Neural cell (in vitro differentiated cells): ENCODE measurements around the gene GPR158. TPM values are rescaled to one million over a fixed set of nuclear protein-coding genes. Genes with fewer than 3 reads are reported as not detected.

ENCODE experiments used
- H2AFZ ChIP-seq: fragments of 200-600, 300-800 bp; sonication (generic), shearing (Covaris generic); 2 replicates; pipeline ENCODE4 v1.6.0; 2014; ENCODE audit warnings: low read depth, mild to moderate bottlenecking, antibody characterized with exemption, low read length, moderate library complexity
- H3F3A ChIP-seq: fragments of 200-600 bp; shearing (Covaris generic); 2 replicates; pipeline ENCODE4 v1.6.1; 2016; ENCODE audit warnings: mild to moderate bottlenecking, moderate library complexity, mixed read lengths, antibody characterized with exemption, low read length; ENCODE audit not compliant: insufficient read depth, poor library complexity, severe bottlenecking
- H3K27ac ChIP-seq: fragments of 200-600, 300-800 bp; sonication (generic), shearing (Covaris generic); 2 replicates; pipeline ENCODE4 v1.5.1; 2014; ENCODE audit warnings: mild to moderate bottlenecking, low read length, moderate library complexity
- H3K27me3 ChIP-seq: fragments of 300-800, 200-600 bp; sonication (generic), shearing (Covaris generic); 2 replicates; pipeline ENCODE4 v1.6.0; 2014; ENCODE audit warnings: mild to moderate bottlenecking, low read depth, low read length, moderate library complexity; ENCODE audit not compliant: insufficient read depth
- H3K36me3 ChIP-seq: fragments of 300-800, 200-600 bp; sonication (generic), shearing (Covaris generic); 2 replicates; pipeline ENCODE4 v1.5.1; 2014; ENCODE audit warnings: mild to moderate bottlenecking, antibody characterized with exemption, low read length, moderate library complexity; ENCODE audit not compliant: insufficient read depth
- H3K4me2 ChIP-seq: fragments of 300-800, 200-600 bp; sonication (generic), shearing (Covaris generic); 2 replicates; pipeline ENCODE4 v1.6.0; 2014; ENCODE audit warnings: mild to moderate bottlenecking, low read length
- H3K4me3 ChIP-seq: fragments of 300-800, 200-600 bp; sonication (generic), shearing (Covaris generic); 2 replicates; pipeline ENCODE4 v1.5.1; 2014; ENCODE audit warnings: mild to moderate bottlenecking, low read length, moderate library complexity
- H3K79me2 ChIP-seq: fragments of 200-600 bp; shearing (Covaris generic); replicated peaks from 2 replicates; pipeline ENCODE4 v1.6.0; 2014; ENCODE audit warnings: mild to moderate bottlenecking, low read length, moderate library complexity; ENCODE audit not compliant: insufficient read depth
- H3K9ac ChIP-seq: fragments of 300-800, 200-600 bp; sonication (generic), shearing (Covaris generic); 2 replicates; pipeline ENCODE4 v1.6.1; 2016; ENCODE audit warnings: mild to moderate bottlenecking, low read length, mixed read lengths
- H3K9me2 ChIP-seq: fragments of 200-600 bp; shearing (Covaris generic); 2 replicates; pipeline ENCODE4 v1.6.1; 2016; ENCODE audit warnings: mild to moderate bottlenecking, low read length, mixed read lengths; ENCODE audit not compliant: insufficient read depth
- H3K9me3 ChIP-seq: fragments of 200-600, 300-800 bp; sonication (generic), shearing (Covaris generic); 2 replicates; pipeline ENCODE4 v1.6.1; 2016; ENCODE audit warnings: mild to moderate bottlenecking, mixed run types, low read length, moderate library complexity, mixed read lengths
- H4K20me1 ChIP-seq: fragments of 200-600 bp; shearing (Covaris generic); 2 replicates; pipeline ENCODE4 v1.6.1; 2016; ENCODE audit warnings: mild to moderate bottlenecking, mixed run types; ENCODE audit not compliant: insufficient read depth
- CTCF ChIP-seq: fragments of 450-650 bp; IDR thresholded peaks from 2 replicates; pipeline ENCODE4 v1.5.1; 2014; ENCODE audit warnings: antibody characterized with exemption, mild to moderate bottlenecking, moderate library complexity; ENCODE audit not compliant: poor library complexity, severe bottlenecking
- EP300 ChIP-seq: fragments of 450-650 bp; conservative IDR thresholded peaks from 2 replicates; pipeline ENCODE4 v1.6.1; 2014; ENCODE audit warnings: antibody characterized with exemption, mild to moderate bottlenecking, moderate library complexity; ENCODE audit not compliant: poor library complexity, severe bottlenecking
- EZH2 ChIP-seq: fragments of 200-600, 300-800 bp; shearing (Covaris generic), sonication (generic); IDR thresholded peaks from 2 replicates; pipeline ENCODE4 v1.6.1; 2014; ENCODE audit warnings: antibody characterized with exemption, low read length, borderline replicate concordance, mild to moderate bottlenecking; ENCODE audit not compliant: insufficient read depth, poor library complexity, severe bottlenecking
- MXI1 ChIP-seq: fragments of 450-650 bp; conservative IDR thresholded peaks from 2 replicates; pipeline ENCODE4 v1.6.1; 2014; ENCODE audit warnings: antibody characterized with exemption, mild to moderate bottlenecking; ENCODE audit not compliant: poor library complexity, severe bottlenecking
- POLR2AphosphoS5 ChIP-seq: IDR thresholded peaks from 2 replicates; pipeline ENCODE4 v1.6.1; 2012
- RAD21 ChIP-seq: fragments of 450-650 bp; conservative IDR thresholded peaks from 2 replicates; pipeline ENCODE4 v1.6.1; 2014; ENCODE audit warnings: antibody characterized with exemption, mild to moderate bottlenecking, moderate library complexity
- REST ChIP-seq: IDR thresholded peaks from 2 replicates; pipeline ENCODE4 v1.6.1; 2012; ENCODE audit warnings: borderline replicate concordance
- SMC3 ChIP-seq: fragments of 450-650 bp; conservative IDR thresholded peaks from 2 replicates; pipeline ENCODE4 v1.6.1; 2014; ENCODE audit warnings: antibody characterized with exemption, mild to moderate bottlenecking, moderate library complexity; ENCODE audit not compliant: poor library complexity
- TAF1 ChIP-seq: IDR thresholded peaks from 2 replicates; pipeline ENCODE4 v1.6.1; 2012; ENCODE audit warnings: low read depth
- polyA plus RNA-seq: library from polyadenylated mRNA; depleted of rRNA; stranded (reverse); fragments of >200 nt; gene quantifications from 2 replicates; pipeline ENCODE4 v1.2.3, GENCODE V29; 2014

Gene GPR158
- polyA plus RNA-seq, 1 donor from 2014 or later = 2.1 TPM

- H3K36me3 ChIP-seq = no peaks in the 10 kb centered on the region
- H4K20me1 ChIP-seq = no peaks in the 10 kb centered on the region
- no peaks in the 10 kb centered on the region for H3K27me3 ChIP-seq
- H3K27ac ChIP-seq = no peak overlapping the region
- H3K4me3 ChIP-seq = no peak overlapping the region
- no peak overlapping the region for H2AFZ ChIP-seq
- H3F3A ChIP-seq = no peaks in the 10 kb centered on the region
- TF ChIP-seq MXI1 (no peak), REST (no peak), POLR2AphosphoS5 (no peak), RAD21 (no peak), CTCF (no peak), EZH2 (no peak), TAF1 (no peak), SMC3 (no peak), EP300 (no peak)
- H3K9me3 ChIP-seq = no peaks in the 10 kb centered on the region
- H3K4me2 ChIP-seq = no peak overlapping the region
- no peaks in the 10 kb centered on the region for H3K9me2 ChIP-seq
- H3K9ac ChIP-seq = no peak overlapping the region
- no peaks in the 10 kb centered on the region for H3K79me2 ChIP-seq
Measured at GRCh38 chr10:25142116-25142864, 32.5 kb upstream of the GPR158 start.

- Histone ChIP-seq H2AFZ (no peak overlapping the region), H3K36me3 (no peaks in the 10 kb centered on the region), H3K27ac (no peak overlapping the region), H3K9ac (no peak overlapping the region), H3K4me3 (no peak overlapping the region), H3K79me2 (no peaks in the 10 kb centered on the region), H3K9me3 (no peaks in the 10 kb centered on the region), H3K4me2 (no peak overlapping the region), H3F3A (no peaks in the 10 kb centered on the region), H4K20me1 (no peaks in the 10 kb centered on the region), H3K9me2 (no peaks in the 10 kb centered on the region), H3K27me3 (no peaks in the 10 kb centered on the region)
- no peak for TF ChIP-seq RAD21
- TF ChIP-seq MXI1 = no peak
- no peak for TF ChIP-seq REST
- no peak for TF ChIP-seq EZH2
- TF ChIP-seq TAF1 = no peak
- no peak for TF ChIP-seq CTCF
- TF ChIP-seq SMC3 = no peak
- TF ChIP-seq EP300 = no peak
- no peak for TF ChIP-seq POLR2AphosphoS5
Measured at GRCh38 chr10:25157650-25158049, 17.2 kb upstream of the GPR158 start.
